ENCODE results near the gene TNIP2.

The TNIP2 gene

GRCh38 chr4:2714918-2715317 lies 41.2 kb downstream of the TNIP2 start:
- DNase-seq, result no peak

- no peak for DNase-seq
Measured at GRCh38 chr4:2714061-2714770, 41.9 kb downstream of the TNIP2 start.

GRCh38 chr4:2713337-2713736 lies 42.8 kb downstream of the TNIP2 start:
- no peak for DNase-seq

GRCh38 chr4:2712261-2712842 lies 43.8 kb downstream of the TNIP2 start:
- DNase-seq, result no peak

- no peak for DNase-seq
Measured at GRCh38 chr4:2702770-2703169, 53.4 kb downstream of the TNIP2 start.

DNA sequence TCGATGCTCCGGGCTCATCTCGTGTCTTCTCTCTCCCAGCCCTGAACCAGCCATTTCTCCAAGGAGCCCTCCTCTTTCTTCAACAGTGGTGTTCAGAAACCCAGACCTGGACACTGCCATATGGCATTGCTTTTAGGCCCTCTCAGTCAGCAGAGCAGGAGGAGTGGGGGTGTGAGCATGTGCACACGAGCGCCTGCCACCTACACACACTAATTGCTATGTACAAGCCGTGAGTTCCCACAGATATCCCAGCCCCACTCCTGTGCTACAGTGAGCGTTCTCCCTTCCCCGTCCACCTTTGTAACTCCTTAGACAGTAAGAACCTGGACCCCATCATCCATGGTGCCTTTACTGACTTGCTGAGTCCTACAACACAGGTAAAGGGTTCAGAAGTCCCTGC lies 53.8 kb downstream of the TNIP2 start:
- DNase-seq, result no peak

GRCh38 chr4:2700031-2700430 lies 56.1 kb downstream of the TNIP2 start:
- DNase-seq, result no peak

DNA sequence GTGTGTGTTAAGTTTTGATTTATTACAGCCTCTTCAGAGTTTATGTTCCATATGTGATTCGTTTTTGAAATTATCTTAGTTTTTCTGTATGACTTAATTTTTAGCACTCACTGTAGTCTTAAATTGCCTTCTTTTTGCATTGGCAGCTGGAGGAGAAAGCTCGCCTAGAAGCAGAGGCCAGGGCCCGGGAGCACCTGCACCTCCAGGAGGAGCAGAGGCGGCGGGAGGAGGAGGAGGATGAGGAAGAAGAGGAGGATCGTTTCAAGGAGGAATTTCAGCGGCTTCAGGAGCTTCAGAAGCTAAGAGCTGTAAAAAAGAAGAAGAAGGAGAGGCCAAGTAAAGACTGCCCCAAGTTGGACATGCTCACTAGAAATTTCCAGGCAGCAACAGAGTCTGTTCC lies 56.6 kb downstream of the TNIP2 start:
- no peak for DNase-seq

DNA sequence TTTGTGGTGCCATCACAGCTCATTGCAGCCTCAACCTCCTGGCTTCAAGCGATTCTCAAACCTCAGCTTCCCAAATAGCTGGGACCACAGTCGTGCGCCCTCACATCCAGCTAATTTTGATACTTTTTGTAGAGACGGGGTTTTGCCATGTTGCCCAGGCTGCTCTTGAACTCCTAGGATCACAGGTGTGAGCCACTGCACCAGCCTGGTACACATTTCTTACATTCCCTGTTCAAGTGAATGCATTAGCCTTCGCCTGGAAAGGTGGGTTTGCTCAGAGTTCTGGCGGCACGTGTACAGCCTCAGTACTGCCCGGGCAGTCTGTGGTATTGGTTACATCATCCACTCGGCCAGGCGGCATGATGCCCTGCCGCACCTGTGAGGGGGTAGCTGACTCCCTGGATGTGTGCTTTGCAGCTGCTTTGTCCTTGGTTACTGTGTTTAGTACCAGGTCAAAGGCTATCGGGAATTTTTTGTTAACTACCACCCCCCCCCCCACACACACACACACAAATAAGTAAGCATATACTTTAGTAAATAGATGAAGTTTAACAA lies 57.1 kb downstream of the TNIP2 start:
- DNase-seq, result no peak

- DNase-seq, result no peak
Measured at GRCh38 chr4:2698504-2698903, 57.6 kb downstream of the TNIP2 start.

DNA sequence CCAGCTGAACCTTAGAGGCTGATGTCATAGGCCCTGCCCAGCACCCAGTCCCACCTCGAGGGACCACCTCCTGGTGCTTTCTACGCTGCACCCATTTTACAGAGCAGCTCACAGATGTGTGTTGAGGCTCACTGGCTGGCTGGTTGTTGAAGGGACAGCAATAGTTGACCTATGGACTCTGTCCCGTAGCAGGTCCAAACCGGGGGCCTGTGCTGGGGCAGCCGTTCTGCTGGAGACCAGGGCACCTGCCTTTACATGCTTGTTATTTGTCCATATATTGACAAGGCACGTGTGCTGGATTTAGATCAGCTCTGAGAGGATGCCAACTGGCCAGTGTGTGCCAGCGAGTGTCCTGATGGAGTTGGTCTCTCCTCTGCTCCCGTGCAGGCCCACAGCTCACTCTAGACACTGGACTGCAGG lies 58.1 kb downstream of the TNIP2 start:
- no peak for DNase-seq

- no peak for DNase-seq
Measured at GRCh38 chr4:2696423-2696822, 59.7 kb downstream of the TNIP2 start.

DNA sequence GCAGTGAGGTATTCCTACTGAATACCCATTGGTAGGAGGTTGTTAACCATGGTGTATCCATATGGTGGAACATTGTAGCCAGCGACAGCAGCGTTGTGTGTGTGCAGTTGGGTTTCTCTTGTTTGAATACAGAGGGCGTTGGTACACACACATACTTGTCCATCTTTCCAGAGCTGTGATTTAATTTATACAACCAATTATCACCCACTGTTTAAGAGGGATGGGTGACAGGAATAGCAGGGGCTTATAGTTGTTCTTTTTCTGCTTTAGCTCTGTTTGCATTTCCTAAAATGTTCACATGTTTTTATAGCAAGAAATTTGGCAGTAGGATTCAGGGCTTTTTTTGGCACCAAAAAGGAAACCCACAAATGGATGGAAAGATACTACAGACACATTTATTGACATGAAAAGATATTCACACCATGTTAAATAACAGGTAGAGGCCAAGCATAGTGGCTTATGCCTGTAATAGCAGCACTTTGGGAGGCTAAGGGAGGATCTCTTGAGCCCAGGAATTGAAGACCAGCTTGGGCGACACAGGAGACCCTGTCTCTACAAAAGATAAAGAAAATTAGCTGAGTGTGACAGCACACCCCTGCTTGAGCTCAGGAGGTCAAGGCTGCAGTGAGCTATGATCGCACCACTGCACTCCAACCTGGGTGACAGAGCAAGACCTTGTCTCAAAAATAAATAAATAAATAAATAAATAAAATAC lies 60.6 kb downstream of the TNIP2 start:
- DNase-seq, result no peak

- DNase-seq, result no peak
Measured at GRCh38 chr4:2694691-2695090, 61.4 kb downstream of the TNIP2 start.

- DNase-seq, result no peak
Measured at GRCh38 chr4:2691952-2692435, 64.1 kb downstream of the TNIP2 start.

Measured in HCEC 1CT (cell line).